HG03139 (cell line): ENCODE results near the gene MED17.
A peak's percentile ranks its signal among the peaks of the same experiment; 100 is the strongest.
"Not testable (repeated sequence)": the region's sequence is repeated elsewhere in the genome, so short reads cannot be mapped to it uniquely, and the experiment has no call there.

Experiments used
- ATAC-seq: cut with Tn5 transposase; IDR thresholded peaks from one replicate; pipeline ENCODE4 v1.9.1; 2021; ENCODE audit not compliant: unreplicated experiment

The MED17 gene

GRCh38 chr11:93757301-93757700, 26.8 kb upstream of the MED17 start:
- no peak for ATAC-seq

DNA sequence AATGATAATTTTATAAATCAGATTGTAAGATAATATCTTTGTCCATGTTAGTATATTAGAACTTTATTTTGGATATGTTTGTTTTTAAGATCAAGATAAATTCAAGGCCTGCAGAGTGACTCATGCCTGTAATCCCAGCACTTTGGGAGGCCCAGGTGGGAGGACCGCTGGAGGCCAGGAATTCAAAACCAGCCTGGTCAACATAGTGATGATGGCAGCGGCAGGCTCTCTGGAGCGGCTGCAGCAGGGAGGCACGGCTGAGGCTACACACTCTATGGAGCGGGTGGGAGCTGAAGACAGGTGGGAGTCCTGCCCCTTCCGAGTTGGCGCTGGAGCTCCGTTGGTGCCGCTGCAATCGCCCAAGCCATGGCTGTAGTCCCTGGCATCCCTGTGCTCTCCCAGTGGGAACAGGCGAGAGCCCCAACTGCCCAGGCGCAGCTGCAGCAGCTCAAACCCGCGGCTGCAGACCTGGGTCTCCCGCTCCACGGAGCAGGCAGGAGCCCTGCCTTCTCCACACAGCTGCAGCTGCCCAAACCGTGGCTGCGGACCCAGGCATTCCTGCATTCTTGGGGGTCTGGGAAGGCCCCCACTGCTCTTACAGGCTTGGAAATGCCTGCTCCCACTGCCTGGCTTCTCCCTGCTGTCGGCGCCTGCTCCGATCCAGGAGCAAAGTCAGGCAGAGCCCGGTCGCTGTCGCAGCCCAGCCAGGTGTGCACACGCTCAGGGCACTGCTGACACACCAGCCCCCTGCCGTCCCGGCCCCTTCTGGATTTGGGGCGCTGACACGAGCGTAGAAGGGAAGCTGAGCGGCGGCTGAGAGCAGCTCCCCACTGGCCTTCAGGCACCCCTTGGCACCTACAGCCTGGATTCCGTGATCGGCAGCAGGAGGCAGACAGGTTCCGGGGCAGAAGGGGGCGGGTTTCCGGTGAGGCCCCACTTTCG, 25.9 kb upstream of the MED17 start:
- no peak for ATAC-seq

DNA sequence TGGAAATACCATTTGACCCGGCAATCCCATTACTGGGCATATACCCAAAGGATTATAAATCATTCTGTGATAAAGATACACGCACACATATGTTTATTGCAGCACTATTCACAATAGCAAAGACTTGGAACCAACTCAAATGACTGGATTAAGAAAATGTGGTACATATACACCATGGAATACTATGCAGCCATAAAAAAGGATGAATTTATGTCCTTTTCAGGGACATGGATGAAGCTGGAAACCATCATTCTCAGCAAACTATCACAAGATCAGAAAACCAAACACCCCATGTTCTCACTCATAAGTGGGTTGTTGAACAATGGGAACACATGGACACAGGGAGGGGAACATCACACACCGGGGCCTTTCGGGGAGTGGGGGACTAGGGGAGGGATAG, 25.0 kb upstream of the MED17 start:
- ATAC-seq, result not testable (repeated sequence)

DNA sequence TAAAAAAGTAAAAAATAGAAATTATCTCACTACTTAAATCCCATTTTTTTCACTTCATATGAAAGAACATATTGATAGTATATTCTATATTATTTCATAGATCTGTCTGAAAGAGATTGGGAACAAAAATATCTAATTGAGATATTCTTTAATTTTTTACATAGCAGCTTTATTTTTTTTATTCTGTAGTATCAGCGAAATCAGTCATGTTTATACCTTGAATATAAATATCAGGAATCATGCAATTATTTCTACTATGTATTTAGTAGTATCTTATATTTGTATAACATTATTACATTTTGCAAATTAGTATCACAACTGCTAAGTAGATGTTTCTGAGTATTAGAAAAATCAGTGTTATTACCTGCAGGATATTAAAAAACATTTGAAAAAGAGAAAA, 22.2 kb upstream of the MED17 start:
- no peak for ATAC-seq

- ATAC-seq, result no peak
Observed at GRCh38 chr11:93765551-93765950, 18.5 kb upstream of the MED17 start.

DNA sequence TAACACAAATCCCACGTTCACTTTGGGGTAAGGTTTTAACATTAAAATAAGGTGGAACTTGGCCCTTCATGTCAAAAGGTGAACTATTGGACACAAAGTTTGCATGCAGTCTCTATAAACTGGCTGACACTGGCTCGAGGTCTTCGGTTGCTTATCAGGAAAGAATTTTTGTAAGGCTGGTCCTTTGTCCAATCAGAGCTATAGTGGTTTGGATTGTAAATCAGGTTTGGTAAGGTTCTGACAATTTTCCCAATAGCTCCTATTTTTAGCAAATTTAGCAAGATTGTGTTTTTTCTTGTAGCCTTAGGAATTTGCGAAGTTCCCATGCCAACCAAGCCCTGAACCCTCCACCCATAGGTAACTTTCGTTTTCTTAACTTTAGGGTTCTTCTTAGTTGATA, 17.6 kb upstream of the MED17 start:
- no peak for ATAC-seq

DNA sequence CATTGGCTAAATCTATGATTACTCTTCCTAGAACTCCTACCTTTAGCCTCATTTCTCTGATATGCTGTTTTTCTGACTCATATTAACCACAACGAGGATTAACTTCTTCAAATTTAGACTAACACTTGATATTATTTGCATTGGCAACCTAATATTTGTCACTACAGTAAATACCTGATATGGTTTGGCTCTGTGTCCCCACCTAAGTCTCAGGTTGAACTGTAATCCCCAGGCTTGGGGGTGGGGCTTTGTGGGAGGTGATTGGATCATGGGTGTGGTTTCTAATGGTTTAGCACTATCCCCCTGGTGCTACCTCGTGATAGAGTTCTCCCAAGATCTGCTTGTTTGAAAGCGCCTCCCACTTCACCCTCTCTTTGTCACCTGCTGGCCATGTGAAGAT, 17.1 kb upstream of the MED17 start:
- no peak for ATAC-seq

DNA sequence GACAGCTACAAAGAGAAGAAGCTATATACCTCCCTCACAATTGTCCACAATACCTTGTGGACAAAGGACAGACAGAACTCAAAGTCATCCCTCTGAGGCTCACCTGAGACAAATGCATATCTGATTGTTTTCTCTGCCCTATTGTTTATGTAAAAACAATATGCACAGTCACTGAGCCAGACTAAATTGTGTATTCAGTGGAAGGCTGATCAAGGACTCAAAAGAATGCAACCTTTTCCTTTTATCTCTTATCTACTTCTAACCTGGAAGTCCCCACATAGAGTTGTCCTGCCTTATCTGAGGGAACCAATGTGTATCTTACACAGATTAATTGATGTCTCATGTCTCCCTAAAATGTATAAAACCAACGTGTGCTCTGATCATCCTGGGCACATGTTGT, 13.9 kb upstream of the MED17 start:
- ATAC-seq, result no peak

- no peak for ATAC-seq
Observed at GRCh38 chr11:93772123-93772522, 12.0 kb upstream of the MED17 start.

- ATAC-seq, result no peak
Observed at GRCh38 chr11:93773045-93773477, 11.0 kb upstream of the MED17 start.

GRCh38 chr11:93773601-93774200, 10.4 kb upstream of the MED17 start:
- no peak for ATAC-seq

- not testable (repeated sequence) for ATAC-seq
Observed at GRCh38 chr11:93774560-93774959, 9.5 kb upstream of the MED17 start.

GRCh38 chr11:93775289-93775688, 8.8 kb upstream of the MED17 start:
- ATAC-seq, result no peak

DNA sequence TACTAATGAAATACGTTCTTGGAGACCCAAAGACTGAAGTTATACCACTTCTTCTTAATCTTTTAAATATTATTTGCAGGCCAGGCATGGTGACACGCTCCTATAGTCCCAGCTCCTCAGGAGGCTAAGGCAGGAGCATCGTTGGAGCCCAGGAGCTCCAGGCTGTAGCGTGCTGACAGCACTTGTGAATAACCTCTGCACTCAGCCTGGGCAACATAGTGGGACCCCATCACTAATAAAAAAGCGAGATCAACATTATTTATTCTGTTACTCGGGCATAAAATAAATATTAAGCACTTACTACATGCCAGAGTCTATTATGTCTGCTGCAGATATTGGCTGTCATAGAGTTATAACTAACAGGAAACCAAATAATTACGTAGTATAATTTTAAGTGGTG, 720 bp upstream of the MED17 start:
- no peak for ATAC-seq

DNA sequence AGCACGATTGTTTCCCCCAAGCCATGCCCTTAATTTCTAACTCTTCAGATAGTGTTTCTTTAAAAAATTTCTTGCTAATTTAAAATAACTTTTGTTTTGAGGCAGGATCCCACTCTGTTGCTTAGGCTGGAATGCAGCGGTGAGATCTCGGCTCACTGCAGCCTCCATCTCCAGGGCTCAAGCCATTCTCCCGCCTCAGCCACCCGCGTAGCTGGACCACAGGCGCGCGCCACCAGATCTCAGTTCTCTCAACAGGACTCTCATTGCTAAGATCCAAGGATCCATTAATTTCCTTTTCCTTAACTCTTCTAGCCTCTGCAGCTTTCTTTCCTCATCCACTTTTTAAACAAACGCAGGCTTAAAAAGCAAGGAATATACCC, 327 bp upstream of the MED17 start:
- peak; percentile 42 for ATAC-seq

GRCh38 chr11:93784935-93785360, 866 bp downstream of the MED17 start:
- ATAC-seq, result peak; percentile 28

- no peak for ATAC-seq
Observed at GRCh38 chr11:93791493-93791892, 7.4 kb downstream of the MED17 start.

GRCh38 chr11:93796441-93797231, 12.6 kb downstream of the MED17 start:
- ATAC-seq, result no peak

- ATAC-seq, result no peak
Observed at GRCh38 chr11:93801366-93801765, 17.3 kb downstream of the MED17 start.

GRCh38 chr11:93804879-93805278, 20.8 kb downstream of the MED17 start:
- ATAC-seq, result no peak

GRCh38 chr11:93807980-93808379, 23.9 kb downstream of the MED17 start:
- ATAC-seq, result no peak

DNA sequence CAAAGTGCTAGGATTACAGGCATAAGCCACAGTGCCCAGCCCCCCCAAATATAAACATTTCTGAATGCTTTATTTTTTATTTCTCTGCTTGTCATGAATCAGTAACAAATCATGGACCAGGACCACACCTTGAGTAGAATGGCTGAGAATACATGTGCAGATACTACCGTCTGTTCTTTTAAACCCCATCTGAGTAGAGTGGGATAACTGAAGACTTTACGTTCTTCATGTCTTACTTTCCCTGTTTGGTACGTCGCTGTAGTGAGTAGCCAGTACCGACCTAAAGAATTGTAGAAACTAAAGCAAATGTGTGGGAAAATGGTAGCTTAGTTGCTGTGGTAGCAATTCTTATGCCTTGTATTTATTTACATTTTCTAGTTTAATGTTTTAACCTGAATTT, 29.9 kb downstream of the MED17 start:
- ATAC-seq, result no peak
